Testis (tissue), 3 donors: ENCODE measurements around the gene CTRB1. TPM values are rescaled to one million over a fixed set of nuclear protein-coding genes. Genes with fewer than 3 reads are reported as not detected.

Experiments
- DNase-seq: peaks from one replicate; pipeline ENCODE4 v3.0.0-alpha.2; 2019
- H3K27ac ChIP-seq, 2 donors: fragments of 200-600 bp; sonication (generic); one replicate each; pipeline ENCODE4 v1.5.1; 2019
- H3K27me3 ChIP-seq: fragments of 200-600 bp; sonication (generic); one replicate; pipeline ENCODE4 v1.5.1; 2019
- H3K36me3 ChIP-seq: fragments of 200-600 bp; sonication (generic); one replicate; pipeline ENCODE4 v1.5.1; 2017; ENCODE audit warnings: low read depth; ENCODE audit errors: missing control alignments
- H3K4me1 ChIP-seq: fragments of 200-600 bp; sonication (generic); one replicate; pipeline ENCODE4 v1.5.1; 2019
- H3K4me3 ChIP-seq, 2 donors: fragments of 200-600 bp; sonication (generic); one replicate each; pipeline ENCODE4 v1.5.1; 2017 to 2019
- H3K9me3 ChIP-seq: fragments of 200-600 bp; sonication (generic); one replicate; pipeline ENCODE4 v1.5.1; 2017
- POLR2A ChIP-seq: fragments of 450-650 bp; IDR thresholded peaks from one replicate; pipeline ENCODE4 v1.6.1; 2017; ENCODE audit warnings: antibody characterized with exemption, mild to moderate bottlenecking, moderate library complexity
- WGBS, 2 donors: methylation state at CpG; one replicate each; pipeline ENCODE4 v1.1.5; 2018; 5-methylcytosine and 5-hydroxymethylcytosine counted together
- intact Hi-C: fragments of 100-400 bp; cut with DNase I; formaldehyde crosslinking; loops from one replicate; pipeline ENCODE4 v1.15.1; 2023; ENCODE audit warnings: low total_unique reads
- polyA plus RNA-seq: library from polyadenylated mRNA; stranded (reverse); fragments of 350-450 nt; fragmentation: Illumina TruSeq; extraction: RNeasy Lipid Tissue Mini Kit (QIAGEN cat#74804); gene quantifications from one replicate; pipeline ENCODE4 v1.2.3, GENCODE V29; 2014; ENCODE audit warnings: low read depth, low replicate concordance; ENCODE audit not compliant: insufficient read depth
- total RNA-seq, 2 donors: library from RNA; depleted of rRNA; stranded (reverse); fragments of >200 nt; gene quantifications; one replicate each; pipeline ENCODE4 v1.2.3, GENCODE V29; 2016
- TF ChIP-seq, protein P1 (sequence below), 3 experiments: fragments of 450-650 bp in 2 of 3; fragments of 200-600 bp in 1 of 3; sonication (generic) in 1 of 3; IDR thresholded peaks; one replicate each; pipeline ENCODE4 v1.5.1; 2016 to 2019; ENCODE audit warnings: antibody characterized with exemption in 3 of 3, mild to moderate bottlenecking in 2 of 3, moderate library complexity in 1 of 3

CTRB1 gene
- total and polyA plus RNA-seq, 3 donors from 2014 or later: 1.2 TPM; not detected in 2

DNA sequence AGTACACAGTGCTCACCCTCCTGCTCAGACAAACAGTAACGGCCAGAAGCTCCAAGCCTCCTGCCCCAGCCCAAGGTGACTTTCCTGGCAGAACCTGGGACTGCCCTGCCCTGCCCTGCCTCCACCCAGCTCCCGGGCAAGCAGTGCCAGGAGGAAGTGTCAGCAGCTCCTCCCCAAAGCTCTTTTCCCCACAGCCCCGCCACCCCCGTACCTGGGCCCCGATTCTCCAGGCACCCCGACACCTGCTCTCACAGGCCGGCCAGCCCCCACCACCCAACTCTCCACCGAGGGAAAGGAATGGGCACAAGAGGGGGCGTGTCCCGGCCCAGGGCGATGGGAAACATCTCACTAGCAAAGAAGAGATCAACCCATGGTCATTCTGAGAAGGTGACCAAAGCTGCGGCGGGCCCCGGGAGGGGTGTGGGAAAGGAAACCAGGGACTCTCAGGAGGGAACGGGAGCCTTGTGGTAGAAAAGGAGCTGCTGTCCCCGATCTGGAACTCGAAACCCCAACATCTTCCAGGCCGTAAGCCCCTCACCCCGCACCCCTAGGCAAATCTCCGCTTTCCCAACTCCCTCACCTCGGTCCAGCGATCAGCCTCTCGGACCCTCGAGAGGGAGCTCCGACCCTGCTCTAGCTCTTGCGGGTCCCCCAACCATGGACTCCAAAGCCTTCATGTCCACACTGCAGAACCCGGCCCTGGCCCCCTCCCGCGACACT lies 31.5 kb downstream of the CTRB1 start:
- WGBS, 2 donors: 5 to 9% methylated on average over 15 to 29 of the region's 29 CpGs
- H3K4me3 ChIP-seq: peak overlapping the region; percentile 78 to 91
- H3K27me3 ChIP-seq: no peaks in the 10 kb centered on the region
- DNase-seq: no peak
- peaks cover 87% of the 10 kb centered on the region for H3K4me1 ChIP-seq
- H3K36me3 ChIP-seq: no peaks in the 10 kb centered on the region
- TF ChIP-seq, protein P1, sequence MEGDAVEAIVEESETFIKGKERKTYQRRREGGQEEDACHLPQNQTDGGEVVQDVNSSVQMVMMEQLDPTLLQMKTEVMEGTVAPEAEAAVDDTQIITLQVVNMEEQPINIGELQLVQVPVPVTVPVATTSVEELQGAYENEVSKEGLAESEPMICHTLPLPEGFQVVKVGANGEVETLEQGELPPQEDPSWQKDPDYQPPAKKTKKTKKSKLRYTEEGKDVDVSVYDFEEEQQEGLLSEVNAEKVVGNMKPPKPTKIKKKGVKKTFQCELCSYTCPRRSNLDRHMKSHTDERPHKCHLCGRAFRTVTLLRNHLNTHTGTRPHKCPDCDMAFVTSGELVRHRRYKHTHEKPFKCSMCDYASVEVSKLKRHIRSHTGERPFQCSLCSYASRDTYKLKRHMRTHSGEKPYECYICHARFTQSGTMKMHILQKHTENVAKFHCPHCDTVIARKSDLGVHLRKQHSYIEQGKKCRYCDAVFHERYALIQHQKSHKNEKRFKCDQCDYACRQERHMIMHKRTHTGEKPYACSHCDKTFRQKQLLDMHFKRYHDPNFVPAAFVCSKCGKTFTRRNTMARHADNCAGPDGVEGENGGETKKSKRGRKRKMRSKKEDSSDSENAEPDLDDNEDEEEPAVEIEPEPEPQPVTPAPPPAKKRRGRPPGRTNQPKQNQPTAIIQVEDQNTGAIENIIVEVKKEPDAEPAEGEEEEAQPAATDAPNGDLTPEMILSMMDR (IDR thresholded peaks at IDR 0.05): no peak
- TF ChIP-seq POLR2A: no peak
- H3K9me3 ChIP-seq: no peaks in the 10 kb centered on the region
- H3K27ac ChIP-seq: peak overlapping the region; percentile 80 to 90
- intact Hi-C loops: no loop called here

DNA sequence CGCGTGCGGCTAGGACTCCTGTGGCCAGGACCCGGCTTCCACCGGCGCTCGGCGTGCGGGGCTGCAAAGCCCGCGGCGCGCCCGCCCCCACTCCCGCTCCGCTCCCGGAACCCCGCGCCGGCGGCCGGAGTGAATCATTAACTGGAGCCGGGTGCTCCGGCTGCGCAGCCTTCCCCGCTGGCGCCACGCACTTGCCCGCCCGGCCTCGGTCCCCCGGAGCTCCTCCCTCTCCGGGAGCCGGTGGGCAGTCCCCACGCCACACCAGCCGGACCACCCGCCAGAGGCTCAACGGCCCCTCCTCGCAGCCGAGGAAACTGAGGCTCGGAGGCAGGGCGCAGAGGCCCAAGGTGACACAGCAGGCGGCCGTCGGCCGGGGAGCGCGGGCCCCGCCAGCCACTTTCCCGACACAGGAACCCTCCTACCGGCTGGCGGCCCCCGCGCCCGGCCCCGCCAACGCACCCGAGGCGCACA lies 32.1 kb downstream of the CTRB1 start:
- Histone ChIP-seq H3K4me1 (peaks cover 84% of the 10 kb centered on the region), H3K27ac (peak overlapping the region; percentile 80 to 90), H3K9me3 (no peaks in the 10 kb centered on the region), H3K36me3 (no peaks in the 10 kb centered on the region), H3K4me3 (peak overlapping the region; percentile 78 to 91), H3K27me3 (no peaks in the 10 kb centered on the region)
- intact Hi-C loops: no loop called here
- TF ChIP-seq POLR2A: no peak
- TF ChIP-seq, protein P1 (IDR thresholded peaks at IDR 0.05): no peak
- no peak for DNase-seq
- WGBS, 2 donors: 0% methylated on average over 26 of the region's 59 CpGs; no CpG with 5 or more reads in 1 of the 2 donors

DNA sequence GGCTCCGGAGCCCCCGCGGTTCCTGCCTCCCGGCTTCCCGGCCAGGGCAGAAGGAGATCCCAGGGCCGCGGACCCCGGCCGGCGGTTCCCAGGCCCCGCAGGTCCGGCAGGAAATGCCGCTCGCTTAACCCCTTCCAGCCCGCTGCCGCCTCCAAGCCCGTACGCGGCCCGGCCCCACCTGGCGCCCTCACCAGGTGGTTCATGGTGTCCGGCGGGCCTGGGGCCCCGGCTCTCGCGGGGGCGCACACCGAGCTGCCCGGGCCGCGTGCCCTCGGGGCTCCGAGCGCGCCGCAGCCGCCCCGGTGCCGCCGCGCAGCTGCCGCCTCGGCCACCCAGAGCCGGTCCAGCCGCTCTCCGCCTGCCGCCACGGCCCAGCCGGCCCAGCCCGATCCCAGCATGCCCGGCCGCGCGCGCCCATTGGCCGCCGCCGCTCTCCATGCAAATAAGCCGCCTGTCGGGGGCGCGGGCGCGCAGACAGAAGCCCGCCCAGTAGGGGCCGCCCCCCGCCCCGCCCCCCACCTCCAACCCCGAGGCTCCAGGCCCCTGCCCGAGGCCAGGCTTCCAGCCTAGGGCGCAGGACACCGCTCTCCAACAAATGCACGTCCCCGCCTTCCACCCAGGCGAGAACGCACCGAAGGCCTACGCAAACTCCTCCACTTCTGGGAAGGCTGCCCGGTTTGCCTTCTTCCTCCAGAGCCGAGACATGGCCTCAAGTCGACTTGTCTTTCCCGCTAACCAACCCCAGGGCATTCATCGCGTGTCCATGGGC lies 32.7 kb downstream of the CTRB1 start, which contains the start of gene BCAR1:
Gene BCAR1 (minus strand): TSS at position 345 of the 769 bp plus-strand sequence. CDS start 142 bp downstream, at position 203.
- H3K27ac ChIP-seq: peak within 1 kb of the TSS; percentile 80 to 90
- WGBS, 2 donors: 2 to 5% methylated on average over 7 to 23 of the region's 84 CpGs
- no peaks in the 10 kb centered on the region for H3K36me3 ChIP-seq
- H3K4me3 ChIP-seq: peak within 1 kb of the TSS; percentile 78 to 91
- no peaks in the 10 kb centered on the region for H3K27me3 ChIP-seq
- intact Hi-C loops: no loop called here
- TF ChIP-seq, protein P1 (IDR thresholded peaks at IDR 0.05): no peak
- no peak for TF ChIP-seq POLR2A
- no peaks in the 10 kb centered on the region for H3K9me3 ChIP-seq
- peaks cover 84% of the 10 kb centered on the region for H3K4me1 ChIP-seq
- DNase-seq: peak; percentile 93

DNA sequence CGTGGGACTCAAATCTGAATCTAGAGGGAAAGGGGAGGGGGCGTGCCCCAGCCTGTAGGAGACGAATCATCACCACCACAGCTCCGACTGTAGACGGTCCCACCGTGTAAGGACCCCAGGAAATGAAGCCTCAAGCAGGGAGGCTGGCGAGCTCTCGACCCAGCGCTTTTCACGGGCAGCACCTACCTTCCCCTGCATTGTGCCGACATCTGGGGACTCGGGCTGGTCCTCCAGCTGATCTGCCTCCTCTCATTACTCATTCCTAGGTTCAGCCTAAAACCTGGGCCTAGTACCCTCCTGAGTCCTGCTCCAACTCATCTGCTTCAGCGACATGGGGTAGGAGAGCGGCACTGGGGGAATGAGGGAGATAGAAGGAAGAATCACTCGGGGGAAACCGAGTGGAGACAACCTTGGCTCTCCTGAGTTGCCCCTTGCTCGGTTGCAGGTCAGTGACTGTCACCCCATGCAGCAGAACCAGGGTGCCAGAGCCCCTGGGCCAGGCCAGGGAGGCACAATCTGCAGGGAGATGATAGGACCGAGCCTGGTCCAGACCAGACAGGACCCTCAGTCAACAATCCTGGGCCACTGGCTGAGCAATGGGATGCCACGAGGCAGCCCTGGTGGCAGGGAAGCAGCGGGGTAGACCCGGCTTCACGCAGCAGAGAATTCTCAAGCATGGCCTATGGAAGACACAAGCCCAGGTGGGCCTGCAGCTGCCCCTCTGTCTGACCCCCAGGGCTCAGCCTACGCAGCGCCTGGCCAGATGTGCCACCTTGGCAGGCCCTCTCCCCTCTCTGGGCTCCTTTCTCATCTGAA lies 33.5 kb downstream of the CTRB1 start:
- DNase-seq: peak; percentile 14
- TF ChIP-seq, protein P1 (IDR thresholded peaks at IDR 0.05): no peak
- TF ChIP-seq POLR2A: no peak
- H3K27me3 ChIP-seq: no peaks in the 10 kb centered on the region
- intact Hi-C loops: no loop called here
- H3K27ac ChIP-seq: peak overlapping the region; percentile 72 to 90
- peaks cover 86% of the 10 kb centered on the region for H3K4me1 ChIP-seq
- no peaks in the 10 kb centered on the region for H3K36me3 ChIP-seq
- WGBS, 2 donors: 40 to 45% methylated on average over 13 to 24 of the region's 24 CpGs
- no peaks in the 10 kb centered on the region for H3K9me3 ChIP-seq
- peak overlapping the region; percentile 78 to 91 for H3K4me3 ChIP-seq
